Measurements from ENCODE around the gene ARHGAP6. TPM values are rescaled to one million over a fixed set of nuclear protein-coding genes. Genes with fewer than 3 reads are reported as not detected.

ARHGAP6 gene
- total RNA-seq, 2 donors from 2014 or later = 0.07 to 0.14 TPM

DNA sequence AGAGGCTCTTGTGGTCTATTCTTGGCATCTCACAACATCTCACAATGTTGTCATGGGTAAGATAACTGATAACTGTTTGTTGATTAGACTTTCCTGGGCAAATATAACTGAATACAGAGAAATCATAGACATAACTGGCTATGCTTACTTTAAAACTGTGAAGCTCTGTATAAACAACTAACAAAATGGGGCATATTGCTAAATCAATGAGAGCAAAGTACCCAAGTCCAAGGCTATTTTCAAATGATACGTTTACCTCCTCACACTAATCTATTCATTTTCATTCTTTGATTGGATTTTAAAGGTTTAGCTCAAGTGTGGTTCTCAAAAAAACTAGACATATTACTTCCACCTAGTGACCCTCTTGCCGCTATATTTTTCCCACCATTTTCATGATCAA lies 333.9 kb downstream of the ARHGAP6 start:
- no peak overlapping the region for H3K4me3 Mint-ChIP-seq
- ATAC-seq = no peak
- no peak overlapping the region for H3K27ac Mint-ChIP-seq
- peaks cover 3% of the 10 kb centered on the region for H3K9me3 Mint-ChIP-seq
- no peak for DNase-seq (ENCODE audit: low spot score)
- H3K4me1 Mint-ChIP-seq (ENCODE audit: low read depth in 2 of 2) = no peaks in the 10 kb centered on the region
- no peaks in the 10 kb centered on the region for H3K36me3 Mint-ChIP-seq
- peaks cover 0 to 2% of the 10 kb centered on the region in 2 donors for H3K27me3 Mint-ChIP-seq

DNA sequence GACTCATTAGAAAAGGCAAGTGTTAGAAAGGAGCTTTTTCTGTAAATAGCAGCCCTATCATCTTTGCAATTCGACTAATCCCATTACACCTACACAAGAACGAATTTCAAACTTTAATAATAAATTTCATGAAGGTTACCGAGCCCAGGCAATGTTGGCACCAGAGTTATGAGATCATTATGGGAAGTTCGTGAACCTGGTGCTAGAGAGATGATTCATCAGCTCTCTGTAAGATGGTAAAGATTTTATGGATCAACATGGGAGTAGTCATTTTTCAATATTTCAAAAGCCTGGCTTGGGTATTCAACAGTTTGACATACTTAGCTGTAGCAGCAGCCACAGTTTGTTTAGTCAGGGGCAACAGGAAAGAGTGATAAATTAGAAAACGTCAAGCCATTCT lies 336.7 kb downstream of the ARHGAP6 start:
- peaks cover 0 to 2% of the 10 kb centered on the region in 2 donors for H3K27me3 Mint-ChIP-seq
- DNase-seq (ENCODE audit: low spot score) = no peak
- peaks cover 3% of the 10 kb centered on the region for H3K9me3 Mint-ChIP-seq
- ATAC-seq = no peak
- no peak overlapping the region for H3K27ac Mint-ChIP-seq
- no peaks in the 10 kb centered on the region for H3K36me3 Mint-ChIP-seq
- H3K4me3 Mint-ChIP-seq = no peak overlapping the region
- H3K4me1 Mint-ChIP-seq (ENCODE audit: low read depth in 2 of 2) = no peaks in the 10 kb centered on the region

DNA sequence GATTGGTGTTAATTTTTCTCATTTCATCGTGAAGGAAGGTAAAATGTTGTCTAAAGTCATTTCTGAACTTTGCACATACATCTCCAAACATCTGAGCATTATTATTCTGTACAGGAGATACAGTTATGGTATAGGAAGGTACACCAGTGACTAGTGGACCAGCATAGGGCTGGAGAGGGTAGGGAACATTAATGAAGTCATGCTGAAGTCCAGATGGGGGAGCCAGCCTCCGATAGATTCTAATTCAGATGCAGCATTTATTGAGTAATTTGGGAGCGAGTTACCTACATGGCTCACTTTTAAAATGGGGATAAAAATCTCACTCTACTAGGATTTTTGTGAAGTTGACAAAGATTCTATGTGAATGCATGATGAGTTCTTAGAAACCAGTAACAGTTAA lies 337.6 kb downstream of the ARHGAP6 start:
- no peak overlapping the region for H3K4me3 Mint-ChIP-seq
- DNase-seq (ENCODE audit: low spot score) = no peak
- H3K36me3 Mint-ChIP-seq = no peaks in the 10 kb centered on the region
- peaks cover 0 to 2% of the 10 kb centered on the region in 2 donors for H3K27me3 Mint-ChIP-seq
- H3K4me1 Mint-ChIP-seq (ENCODE audit: low read depth in 2 of 2) = no peaks in the 10 kb centered on the region
- ATAC-seq = no peak
- H3K9me3 Mint-ChIP-seq = peaks cover 3% of the 10 kb centered on the region
- H3K27ac Mint-ChIP-seq = no peak overlapping the region

DNA sequence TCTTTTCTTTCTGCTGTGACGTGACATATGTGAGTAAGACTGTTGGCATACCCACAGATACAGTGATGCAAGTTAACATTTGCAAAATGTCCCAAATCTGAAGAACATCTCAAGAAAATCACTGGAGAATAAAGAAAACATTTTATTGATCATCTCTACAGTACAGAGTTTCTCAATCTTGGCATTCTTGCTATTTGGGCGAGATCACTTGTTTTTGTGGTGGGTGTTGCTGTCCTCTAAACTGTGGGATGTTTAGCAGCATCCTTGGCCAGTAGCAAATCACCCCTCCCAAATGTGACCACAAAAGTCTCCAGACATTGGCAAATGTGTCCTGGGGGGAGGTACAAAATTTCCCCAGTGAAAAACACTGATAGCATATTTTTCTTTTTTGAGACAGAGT lies 343.7 kb downstream of the ARHGAP6 start:
- no peak overlapping the region for H3K4me3 Mint-ChIP-seq

DNA sequence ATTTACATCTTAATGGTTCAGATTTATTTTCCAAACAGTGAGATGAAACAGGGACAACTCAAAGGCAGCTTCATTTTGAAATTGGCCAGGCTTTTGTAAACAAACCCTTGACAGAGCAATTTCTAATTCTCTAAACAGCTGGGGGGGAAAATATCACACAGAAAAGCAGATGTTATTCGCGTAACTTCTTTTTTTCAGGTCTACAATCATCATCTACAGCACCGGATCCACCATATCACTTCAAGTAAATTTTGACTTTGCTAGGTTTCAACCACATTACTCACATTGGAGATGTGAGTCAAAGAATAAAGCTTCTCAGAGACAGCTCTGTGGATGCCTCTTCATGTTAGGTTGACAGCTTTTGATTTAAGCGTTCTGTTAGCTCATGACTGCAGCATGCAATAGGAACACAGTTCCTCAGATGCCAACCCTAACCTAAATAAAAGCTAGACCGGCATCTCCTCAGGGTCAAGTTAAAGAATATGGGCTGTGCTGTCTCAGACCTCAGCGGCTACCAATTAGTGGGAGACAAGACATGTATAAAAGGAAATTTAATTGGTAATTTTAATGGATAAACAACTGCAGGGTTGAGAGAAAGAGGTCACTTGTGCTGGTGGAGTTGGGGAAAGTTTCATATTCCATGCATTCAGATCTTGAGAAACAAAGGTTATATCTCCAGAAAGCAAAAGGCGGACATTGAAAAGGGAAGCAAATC lies 345.8 kb downstream of the ARHGAP6 start:
- Mint-ChIP-seq H3K36me3 (no peaks in the 10 kb centered on the region), H3K27me3 (peaks cover 0 to 2% of the 10 kb centered on the region in 2 donors), H3K4me1 (ENCODE audit: low read depth in 2 of 2) (no peaks in the 10 kb centered on the region), H3K27ac (no peak overlapping the region), H3K9me3 (no peaks in the 10 kb centered on the region), H3K4me3 (no peak overlapping the region)
- no peak for DNase-seq (ENCODE audit: low spot score)
- ATAC-seq = no peak

More for the DNA sequence above, 343.7 kb downstream of the ARHGAP6 start:
- peaks cover 0 to 2% of the 10 kb centered on the region in 2 donors for H3K27me3 Mint-ChIP-seq
- H3K36me3 Mint-ChIP-seq = no peaks in the 10 kb centered on the region
- H3K9me3 Mint-ChIP-seq = no peaks in the 10 kb centered on the region
- H3K27ac Mint-ChIP-seq = no peak overlapping the region
- ATAC-seq (no peak), DNase-seq (ENCODE audit: low spot score) (no peak)
- H3K4me1 Mint-ChIP-seq (ENCODE audit: low read depth in 2 of 2) = no peaks in the 10 kb centered on the region

DNA sequence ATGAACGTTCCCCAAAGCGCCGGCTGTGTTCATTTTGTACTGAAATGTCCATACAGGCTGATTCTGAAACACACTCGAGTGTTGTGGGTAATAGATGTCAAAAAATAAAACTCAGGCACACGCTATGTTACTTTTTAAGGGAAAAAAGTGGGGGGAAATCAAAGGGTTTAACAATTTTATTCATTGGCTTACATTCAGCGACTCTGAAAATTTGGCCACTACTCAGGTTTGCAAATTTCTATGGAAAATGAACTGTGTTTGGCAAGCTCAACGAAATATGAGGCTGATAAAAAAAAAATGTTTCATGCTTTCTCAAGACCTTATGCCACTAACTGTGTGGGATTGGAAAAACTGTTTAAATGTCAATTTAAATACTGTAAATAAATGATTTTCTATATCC lies 354.0 kb downstream of the ARHGAP6 start:
- H3K36me3 Mint-ChIP-seq = no peaks in the 10 kb centered on the region
- H3K9me3 Mint-ChIP-seq = peaks cover 4% of the 10 kb centered on the region
- no peak overlapping the region for H3K4me3 Mint-ChIP-seq
- no peaks in the 10 kb centered on the region for H3K4me1 Mint-ChIP-seq (ENCODE audit: low read depth in 2 of 2)
- no peak for DNase-seq (ENCODE audit: low spot score)
- ATAC-seq = no peak
- no peaks in the 10 kb centered on the region for H3K27me3 Mint-ChIP-seq
- H3K27ac Mint-ChIP-seq = no peak overlapping the region

DNA sequence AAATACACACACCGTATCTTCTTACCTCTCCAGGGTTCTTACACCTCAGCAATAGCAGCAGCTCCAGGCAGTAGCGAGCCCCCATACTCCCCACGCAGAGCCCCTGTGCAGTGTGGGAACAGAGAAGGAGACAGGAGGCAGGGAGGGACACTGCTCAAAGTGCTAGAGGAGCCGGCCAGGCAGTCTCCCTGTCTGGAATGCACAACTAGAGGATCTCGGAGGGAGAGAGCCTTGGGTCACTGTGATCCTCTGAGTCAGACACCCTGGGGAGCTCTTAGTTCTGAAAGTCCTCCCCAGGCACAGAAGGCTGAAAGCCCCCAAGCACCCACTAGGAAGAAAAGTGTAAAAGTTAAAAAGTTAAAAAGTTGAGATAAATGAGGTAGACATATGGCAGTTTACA lies 356.5 kb downstream of the ARHGAP6 start:
- peaks cover 4% of the 10 kb centered on the region for H3K9me3 Mint-ChIP-seq
- no peak overlapping the region for H3K4me3 Mint-ChIP-seq
- H3K27me3 Mint-ChIP-seq = no peaks in the 10 kb centered on the region
- DNase-seq (ENCODE audit: low spot score) = no peak
- no peaks in the 10 kb centered on the region for H3K4me1 Mint-ChIP-seq (ENCODE audit: low read depth in 2 of 2)
- no peak for ATAC-seq
- H3K36me3 Mint-ChIP-seq = no peaks in the 10 kb centered on the region
- no peak overlapping the region for H3K27ac Mint-ChIP-seq

DNA sequence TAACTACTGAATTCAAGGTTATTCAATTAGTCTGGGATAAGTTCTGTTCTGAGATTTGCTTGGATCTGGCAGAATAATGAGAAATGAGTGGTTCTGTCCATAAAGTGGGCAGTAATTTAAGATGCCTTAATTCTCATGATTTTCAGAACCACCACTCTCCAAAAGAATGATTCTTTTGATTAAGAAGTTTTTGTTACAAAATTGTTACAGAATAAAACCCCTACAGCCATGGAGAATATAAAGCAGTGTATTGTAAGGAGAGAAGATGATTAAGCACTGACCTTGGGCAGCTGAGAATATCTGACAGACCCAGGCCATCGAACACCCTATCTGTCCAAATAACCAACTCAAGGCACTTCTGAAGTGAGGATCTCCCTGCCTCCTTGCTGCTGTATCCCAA lies 360.1 kb downstream of the ARHGAP6 start:
- Mint-ChIP-seq H3K27ac (no peak overlapping the region), H3K4me3 (no peak overlapping the region), H3K27me3 (no peaks in the 10 kb centered on the region), H3K9me3 (no peaks in the 10 kb centered on the region), H3K4me1 (ENCODE audit: low read depth in 2 of 2) (no peaks in the 10 kb centered on the region), H3K36me3 (no peaks in the 10 kb centered on the region)
- ATAC-seq (no peak), DNase-seq (ENCODE audit: low spot score) (no peak)

DNA sequence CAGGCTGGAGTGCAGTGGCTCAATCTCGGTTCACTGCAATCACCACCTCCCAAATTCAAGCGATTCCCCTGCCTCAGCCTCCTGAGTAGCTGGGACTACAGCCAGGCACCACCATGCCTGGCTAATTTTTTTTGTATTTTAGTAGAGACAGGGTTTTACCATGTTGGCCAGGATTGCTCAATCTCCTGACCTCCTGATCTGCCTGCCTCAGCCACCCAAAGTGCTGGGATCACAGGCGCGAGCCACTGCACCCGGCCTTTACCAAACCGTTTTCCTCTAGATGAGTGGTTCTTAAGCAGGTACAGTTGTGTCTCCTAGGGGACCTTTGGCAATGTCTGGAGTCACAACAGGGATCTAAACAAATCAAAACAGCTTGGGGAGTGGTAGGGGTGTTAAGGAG lies 360.9 kb downstream of the ARHGAP6 start:
- DNase-seq (ENCODE audit: low spot score) (no peak), ATAC-seq (no peak)
- Mint-ChIP-seq H3K36me3 (no peaks in the 10 kb centered on the region), H3K4me3 (no peak overlapping the region), H3K27ac (no peak overlapping the region), H3K9me3 (no peaks in the 10 kb centered on the region), H3K27me3 (no peaks in the 10 kb centered on the region), H3K4me1 (ENCODE audit: low read depth in 2 of 2) (no peaks in the 10 kb centered on the region)

DNA sequence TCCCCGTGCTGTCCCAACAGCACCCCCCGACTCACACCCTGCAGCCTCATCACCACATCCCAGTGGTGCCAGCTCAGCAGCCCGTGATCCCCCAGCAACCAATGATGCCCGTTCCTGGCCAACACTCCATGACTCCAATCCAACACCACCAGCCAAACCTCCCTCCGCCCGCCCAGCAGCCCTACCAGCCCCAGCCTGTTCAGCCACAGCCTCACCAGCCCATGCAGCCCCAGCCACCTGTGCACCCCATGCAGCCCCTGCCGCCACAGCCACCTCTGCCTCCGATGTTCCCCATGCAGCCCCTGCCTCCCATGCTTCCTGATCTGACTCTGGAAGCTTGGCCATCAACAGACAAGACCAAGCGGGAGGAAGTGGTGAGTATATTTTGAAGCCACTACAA lies 367.1 kb downstream of the ARHGAP6 start:
- ATAC-seq = no peak
- Mint-ChIP-seq H3K4me3 (no peak overlapping the region), H3K9me3 (no peaks in the 10 kb centered on the region), H3K36me3 (no peaks in the 10 kb centered on the region), H3K27me3 (peaks cover 0 to 2% of the 10 kb centered on the region in 2 donors), H3K4me1 (ENCODE audit: low read depth in 2 of 2) (no peaks in the 10 kb centered on the region), H3K27ac (no peak overlapping the region)
- DNase-seq (ENCODE audit: low spot score) = no peak

DNA sequence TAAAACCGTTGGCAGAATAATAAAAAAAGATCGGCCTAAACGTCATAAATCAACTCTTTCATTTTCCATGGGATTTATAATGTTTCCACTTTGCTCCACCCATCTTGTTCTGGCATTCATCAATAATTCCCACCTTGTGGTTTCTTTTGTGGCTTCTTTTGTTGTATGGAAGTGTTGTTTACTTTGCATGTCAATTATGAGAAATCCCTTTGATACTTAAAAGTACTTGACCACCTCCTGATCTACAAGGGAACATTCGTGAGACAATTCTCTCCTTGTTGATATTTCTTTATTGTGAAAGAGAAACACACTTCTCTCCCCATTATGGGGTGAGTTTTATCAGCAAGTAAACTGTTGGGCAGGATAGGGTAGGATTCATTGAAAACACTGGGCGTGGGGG lies 369.7 kb downstream of the ARHGAP6 start:
- Mint-ChIP-seq H3K36me3 (no peaks in the 10 kb centered on the region), H3K27me3 (peaks cover 0 to 2% of the 10 kb centered on the region in 2 donors), H3K9me3 (no peaks in the 10 kb centered on the region), H3K4me1 (ENCODE audit: low read depth in 2 of 2) (no peaks in the 10 kb centered on the region), H3K27ac (no peak overlapping the region), H3K4me3 (no peak overlapping the region)
- no peak for ATAC-seq
- no peak for DNase-seq (ENCODE audit: low spot score)

DNA sequence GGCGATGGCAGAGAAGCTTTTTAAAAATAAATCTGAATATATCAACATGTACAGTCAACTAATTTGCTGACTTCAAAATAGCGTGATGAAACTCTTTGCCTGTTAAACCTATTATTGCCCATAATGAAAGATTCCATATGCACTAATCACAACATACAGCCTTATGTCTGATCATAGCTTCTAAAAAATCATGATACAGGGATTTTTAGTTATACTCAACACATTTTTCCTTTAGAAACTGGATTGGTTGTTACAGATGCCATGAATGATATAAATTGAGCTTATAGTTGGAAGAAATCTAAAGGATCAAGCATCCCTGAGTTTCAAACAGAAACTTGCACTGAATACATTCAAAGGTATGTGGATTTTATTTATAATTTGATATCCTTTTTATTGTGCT lies 372.6 kb downstream of the ARHGAP6 start, which contains the start of gene AMELX:
AMELX (plus strand) TSS at position 301 of the 400 bp plus-strand sequence. CDS start 1,376 bp downstream, outside the sequence.
- DNase-seq (ENCODE audit: low spot score) (no peak), ATAC-seq (no peak)
- no peaks in the 10 kb centered on the region for H3K4me1 Mint-ChIP-seq (ENCODE audit: low read depth in 2 of 2)
- H3K27me3 Mint-ChIP-seq = no peaks in the 10 kb centered on the region
- H3K36me3 Mint-ChIP-seq = no peaks in the 10 kb centered on the region
- no peak within 1 kb of the TSS for H3K4me3 Mint-ChIP-seq
- H3K27ac Mint-ChIP-seq = no peak within 1 kb of the TSS
- no peaks in the 10 kb centered on the region for H3K9me3 Mint-ChIP-seq

DNA sequence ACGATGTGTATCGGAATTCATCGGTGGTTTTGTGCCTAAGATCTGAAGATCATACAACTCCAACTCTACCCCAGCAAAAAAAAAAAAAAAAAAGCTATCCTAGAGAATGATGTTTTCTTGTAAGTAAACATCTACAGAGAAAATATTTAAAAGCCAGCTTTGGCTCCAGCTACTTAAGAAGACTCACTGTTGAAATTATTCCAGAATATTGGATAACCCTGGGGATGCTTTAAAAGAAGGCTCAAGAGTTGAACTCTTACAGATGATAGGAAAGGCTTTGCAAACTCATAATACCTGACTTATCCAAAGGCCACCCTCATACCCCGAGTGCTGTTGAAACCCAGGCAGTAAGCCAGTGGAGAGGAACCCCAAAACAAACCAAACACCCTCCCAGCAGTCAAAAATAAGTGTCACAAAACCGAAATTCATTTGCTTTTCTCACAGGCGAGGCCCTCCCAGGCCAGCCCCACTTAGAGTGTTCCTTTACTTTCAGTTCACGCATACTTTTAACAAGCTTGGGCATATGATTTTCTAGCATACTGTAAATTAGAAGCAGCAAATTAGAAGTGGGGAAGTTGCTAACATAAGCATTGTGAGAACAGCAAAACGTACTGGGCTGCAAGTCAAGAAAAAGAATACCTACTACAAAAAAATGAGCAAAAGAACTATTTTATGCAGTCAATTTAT lies 375.2 kb downstream of the ARHGAP6 start:
- H3K4me1 Mint-ChIP-seq (ENCODE audit: low read depth in 2 of 2) = no peaks in the 10 kb centered on the region
- no peak overlapping the region for H3K4me3 Mint-ChIP-seq
- no peaks in the 10 kb centered on the region for H3K9me3 Mint-ChIP-seq
- no peak overlapping the region for H3K27ac Mint-ChIP-seq
- no peak for DNase-seq (ENCODE audit: low spot score)
- ATAC-seq = no peak
- H3K27me3 Mint-ChIP-seq = no peaks in the 10 kb centered on the region
- H3K36me3 Mint-ChIP-seq = no peaks in the 10 kb centered on the region

DNA sequence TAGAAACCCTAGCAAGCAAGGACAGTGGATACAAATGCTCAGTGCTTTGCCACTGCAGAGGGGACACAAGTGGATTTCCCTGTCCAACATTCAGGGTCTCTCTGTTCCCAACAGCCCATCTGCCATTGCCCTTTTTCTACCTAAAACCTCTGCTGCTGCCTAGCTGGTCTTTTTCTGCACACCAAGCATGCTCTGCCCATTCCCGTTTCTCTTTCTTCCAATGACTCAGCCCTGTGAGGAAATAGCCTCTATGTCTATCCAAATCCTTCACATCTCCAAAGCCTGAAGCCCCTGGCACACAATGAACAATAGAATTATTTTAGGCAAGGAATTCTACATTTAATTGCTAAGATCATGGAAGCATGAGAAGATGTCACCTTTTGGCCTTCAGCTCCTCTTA lies 378.2 kb downstream of the ARHGAP6 start:
- Mint-ChIP-seq H3K4me1 (ENCODE audit: low read depth in 2 of 2) (no peaks in the 10 kb centered on the region), H3K4me3 (no peak overlapping the region), H3K9me3 (no peaks in the 10 kb centered on the region), H3K27ac (no peak overlapping the region), H3K27me3 (no peaks in the 10 kb centered on the region), H3K36me3 (no peaks in the 10 kb centered on the region)
- DNase-seq (ENCODE audit: low spot score) (no peak), ATAC-seq (no peak)
